Adipose tissue (tissue), 3 donors: ENCODE results near the gene PHYH. TPM values are rescaled to one million over a fixed set of nuclear protein-coding genes. Genes with fewer than 3 reads are reported as not detected.
"Not testable (repeated sequence)": the region's sequence is repeated elsewhere in the genome, so short reads cannot be mapped to it uniquely, and the experiment has no call there.

Experiments used
- H3K27ac ChIP-seq: one replicate; pipeline ENCODE4 v1.5.1; 2013; ENCODE audit warnings: low read depth, low read length
- WGBS, 3 donors: extraction: QIAGEN DNeasy Blood & Tissue Kit; methylation state at CpG; one replicate each; pipeline ENCODE4 v1.1.7; 2013; 5-methylcytosine and 5-hydroxymethylcytosine counted together
- polyA plus RNA-seq, 3 donors: library from polyadenylated mRNA; stranded (reverse); fragments of 200-250 nt; gene quantifications; one replicate each; pipeline ENCODE4 v1.2.3, GENCODE V29; 2013
- donor health status: healthy with polysubstance abuse.
- donor health status: Bipolar disorder and iron deficiency.
- donor health status: healthy.

Gene PHYH
- polyA plus RNA-seq, 3 donors: 16.2 to 71.3 (median 52.1) TPM

DNA sequence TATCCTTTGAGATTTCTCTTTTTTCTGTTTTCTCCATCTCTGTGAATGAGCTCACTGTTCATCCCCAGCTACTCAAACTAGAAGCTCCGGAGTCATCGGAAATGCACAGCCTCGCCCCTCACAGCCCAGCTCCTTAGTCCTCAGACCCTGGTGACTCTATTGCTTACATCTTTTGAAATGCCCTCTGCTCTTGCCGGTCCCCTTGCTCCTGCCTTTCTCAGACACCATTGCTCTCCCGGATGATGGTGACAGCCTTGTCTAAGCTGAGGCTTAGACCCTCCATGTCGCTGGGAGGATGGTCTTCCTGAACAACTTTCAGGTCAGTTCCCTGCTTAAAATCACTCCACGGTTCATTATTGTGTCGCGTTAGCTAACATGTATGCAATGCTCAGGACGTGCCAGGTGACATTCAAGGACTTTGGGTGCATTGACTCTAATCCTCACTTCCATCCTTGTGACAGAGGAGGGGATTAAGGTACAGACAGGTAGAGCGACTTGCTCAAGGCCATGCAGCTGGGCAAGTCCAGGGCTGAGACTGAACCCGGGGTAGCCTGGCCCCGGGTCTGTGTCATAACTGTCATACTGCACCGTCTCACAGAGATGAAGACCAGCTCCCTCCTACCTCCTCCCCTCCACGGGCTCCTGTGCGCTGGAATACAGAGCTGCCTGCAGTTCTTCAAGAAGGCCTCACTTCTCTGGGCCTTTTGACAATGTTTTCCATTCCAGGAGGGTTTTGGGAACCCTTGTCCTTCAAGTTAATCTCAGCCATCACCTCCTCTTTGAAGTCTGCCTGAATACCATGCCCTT lies 61.4 kb downstream of the PHYH start:
- 74 to 86% (median 77%) methylated on average over 16 of the region's 16 CpGs for WGBS, 3 donors
- no peak overlapping the region for H3K27ac ChIP-seq

DNA sequence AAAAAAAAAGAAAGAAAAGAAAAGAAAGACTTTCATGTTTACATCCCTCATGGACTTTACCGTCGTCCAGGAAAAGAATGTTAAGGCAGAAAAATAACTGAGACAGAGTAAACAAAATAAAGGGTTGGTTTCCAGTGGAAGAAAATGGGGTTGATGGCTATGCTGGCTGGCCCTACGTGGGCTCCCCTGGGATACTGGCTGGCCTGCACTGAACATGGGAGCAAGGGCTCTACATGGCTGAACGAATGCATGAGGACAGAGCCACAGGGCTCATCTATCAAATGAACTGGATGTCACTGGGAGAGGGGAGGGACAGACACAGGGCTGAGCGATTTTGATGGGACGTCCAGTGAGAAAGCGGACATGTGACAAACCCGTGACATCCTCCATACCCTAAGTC lies 63.2 kb downstream of the PHYH start:
- 82 to 87% (median 82%) methylated on average over 8 of the region's 8 CpGs for WGBS, 3 donors

DNA sequence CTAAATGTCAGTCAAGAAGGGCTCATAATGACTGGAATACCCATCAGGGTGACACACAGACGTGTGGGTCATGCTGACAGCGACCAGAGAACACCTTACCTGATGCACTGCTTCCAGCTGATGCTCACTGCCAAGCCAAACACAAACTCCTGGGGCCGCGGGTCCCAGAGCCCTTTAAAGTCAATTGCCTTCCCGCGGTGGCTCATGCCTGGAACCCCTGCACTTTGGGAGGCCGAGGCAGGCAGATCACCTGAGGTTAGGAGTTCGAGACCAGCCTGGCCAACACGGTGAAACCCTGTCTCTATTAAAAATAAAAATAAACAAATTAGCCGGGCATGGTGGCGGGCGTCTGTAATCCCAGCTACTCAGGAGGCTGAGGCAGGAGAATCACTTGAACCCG lies 65.1 kb downstream of the PHYH start:
- 88 to 89% (median 89%) methylated on average over 13 of the region's 13 CpGs for WGBS, 3 donors

More for the DNA sequence above, 63.2 kb downstream of the PHYH start:
- H3K27ac ChIP-seq: no peak overlapping the region

DNA sequence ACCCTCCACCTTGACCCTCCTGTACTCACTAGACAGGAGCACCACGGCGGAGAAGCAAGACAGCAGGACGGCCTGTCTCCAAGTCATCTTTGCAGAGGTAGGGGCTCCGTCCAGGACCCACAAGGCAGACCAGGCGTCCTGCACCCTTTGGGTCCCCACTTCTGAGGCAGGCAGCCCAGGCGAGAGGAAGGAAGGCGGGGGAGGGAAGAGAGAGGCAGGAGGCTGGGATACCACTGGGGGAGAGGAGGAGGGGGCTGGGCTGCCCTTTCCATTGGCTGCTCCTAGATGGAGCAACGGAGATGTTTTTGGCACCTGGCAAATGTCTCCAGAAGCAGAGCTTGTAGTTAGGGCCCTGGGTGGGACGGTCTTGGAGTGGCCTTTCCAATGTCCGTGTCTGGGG lies 65.7 kb downstream of the PHYH start, which contains the start of gene UCMA:
Gene UCMA (minus strand): TSS at position 203 of the 400 bp plus-strand sequence. CDS start 116 bp downstream, at position 87.
- no peak within 1 kb of the TSS for H3K27ac ChIP-seq
- 58 to 62% (median 61%) methylated on average over 10 of the region's 10 CpGs for WGBS, 3 donors

More for the DNA sequence above, 65.1 kb downstream of the PHYH start:
- not testable (repeated sequence) for H3K27ac ChIP-seq

DNA sequence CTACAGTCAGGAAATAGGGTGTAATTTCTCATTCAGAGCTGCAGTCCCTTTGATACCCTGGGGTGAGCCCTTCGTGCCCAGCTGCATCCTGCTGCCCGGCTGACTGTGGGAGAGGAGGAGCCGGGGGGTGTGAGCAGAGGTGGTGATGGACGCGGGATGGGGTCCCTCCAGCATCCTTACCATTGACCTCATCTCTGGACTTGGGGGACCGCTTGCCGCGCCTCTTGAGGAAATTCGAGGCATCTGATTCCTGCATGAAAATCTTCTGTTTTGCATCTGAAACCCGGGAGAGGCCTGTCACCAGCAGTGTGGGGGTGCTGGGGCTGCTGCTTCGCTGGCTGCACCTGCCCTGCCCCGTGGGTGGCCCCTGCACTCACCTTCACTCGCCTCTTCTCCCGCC lies 66.5 kb downstream of the PHYH start:
- WGBS, 3 donors: 59 to 62% (median 60%) methylated on average over 12 to 14 of the region's 14 CpGs
- no peak overlapping the region for H3K27ac ChIP-seq

DNA sequence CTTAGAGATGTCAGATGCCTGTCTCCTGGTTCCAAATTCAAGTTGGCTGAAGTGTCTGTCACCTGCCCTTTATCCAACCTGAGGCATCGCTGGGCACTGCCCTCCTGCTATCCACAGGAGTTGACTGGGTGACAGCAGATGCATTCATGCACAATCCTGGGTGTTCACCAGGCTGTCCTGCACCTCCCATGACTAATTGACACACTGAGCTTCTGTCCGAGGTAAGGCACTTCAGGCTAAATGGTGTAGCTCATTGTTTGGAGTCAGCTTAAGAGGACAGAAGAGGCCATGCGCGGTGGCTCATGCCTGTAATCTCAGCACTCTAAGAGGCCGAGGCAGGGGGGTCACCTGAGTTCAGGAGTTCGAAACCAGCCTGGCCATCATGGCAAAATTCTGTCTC lies 68.1 kb downstream of the PHYH start:
- 85 to 90% (median 88%) methylated on average over 6 of the region's 6 CpGs for WGBS, 3 donors
- no peak overlapping the region for H3K27ac ChIP-seq

DNA sequence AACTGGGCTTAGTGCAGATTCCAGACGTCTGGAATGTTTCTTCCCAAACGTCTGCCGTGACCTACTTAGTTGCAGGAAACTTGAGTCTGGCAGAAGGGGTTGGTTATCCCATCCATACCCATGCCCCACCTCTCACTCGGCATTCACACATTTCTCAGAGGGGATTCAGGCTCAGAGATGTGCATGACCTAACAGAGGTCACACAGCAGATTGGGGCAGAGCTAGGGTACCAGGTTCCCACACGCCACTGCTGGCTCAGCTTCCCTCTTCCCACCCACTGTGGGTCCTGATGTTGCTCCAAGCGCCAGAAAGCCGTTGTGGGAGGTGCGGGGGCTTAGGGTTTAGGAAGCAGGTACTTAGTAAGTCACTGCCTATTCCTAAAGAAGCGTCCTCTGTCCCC lies 68.7 kb downstream of the PHYH start:
- no peak overlapping the region for H3K27ac ChIP-seq
- 66 to 76% (median 74%) methylated on average over 9 of the region's 9 CpGs for WGBS, 3 donors

Other genes with a start within 250 kb of the PHYH start
- 100 to 1,000 TPM in 1 of 3 donors, 10 to 100 TPM in 2; 25.3 to 110 (median 99.8) TPM for gene OPTN, start 199.9 kb downstream of the PHYH start, polyA plus RNA-seq
- gene MCM10, start 138.5 kb downstream of the PHYH start, polyA plus RNA-seq: 1 to 10 TPM in 1 of 3 donors, under 1 TPM in 2; 0.06 to 1.6 (median 0.71) TPM
- not detected for gene UCMA, start 65.7 kb downstream of the PHYH start, polyA plus RNA-seq
- 10 to 100 TPM; 22.9 to 43.0 (median 39.8) TPM for gene SEPHS1, start 48.2 kb upstream of the PHYH start, polyA plus RNA-seq
- gene BEND7, start 228.9 kb upstream of the PHYH start, polyA plus RNA-seq: 1 to 10 TPM; 3.8 to 7.7 (median 6.1) TPM